HCT116 (cell line): ENCODE measurements around the gene TDRD15. TPM values are rescaled to one million over a fixed set of nuclear protein-coding genes. Genes with fewer than 3 reads are reported as not detected.

Source experiments
- ATAC-seq: fragments of 200-7000 bp; cut with Tn5 transposase; 2 replicates; pipeline ENCODE4 v1.9.1; 2020; ENCODE audit warnings: mild to moderate bottlenecking, moderate library complexity
- BruUV-seq: library from RNA; stranded (reverse); fragments of 400-500 nt; replicated peaks from 2 replicates; lab custom pipeline; 2021; lab: Mats Ljungman, UMichigan
- CTCF ChIA-PET: fragments of 300-600 bp; sonication (Branson Sonifier 250); formaldehyde crosslinking; loops from one replicate; lab custom pipeline; 2021; ENCODE audit warnings: antibody characterized with exemption; lab: Charles Lee
- POLR2A ChIA-PET: fragments of 300-600, 350-600 bp; sonication (Branson Sonifier 250); formaldehyde crosslinking; loops from one replicate; lab custom pipeline; 2021; ENCODE audit warnings: antibody characterized with exemption; lab: Charles Lee
- RAD21 ChIA-PET, 2 experiments: fragments of 300-600 bp; sonication (Branson Sonifier 250); formaldehyde crosslinking; loops; one replicate each; lab custom pipeline; 2023; ENCODE audit warnings: low total read pairs in 2 of 2; ENCODE audit not compliant: uncharacterized antibody in 2 of 2, unreplicated experiment in 2 of 2, low non-redundant PET in 1 of 2; lab: Charles Lee
- DNase-seq: peaks from one replicate; pipeline ENCODE4 v3.0.0-alpha.2; 2010; ENCODE audit warnings: low read depth, low spot score
- H2AFZ ChIP-seq: fragments of 200-600 bp; shearing (Covaris generic), sonication (generic); 2 replicates; pipeline ENCODE4 v1.6.1; 2017; ENCODE audit warnings: low read depth, mixed run types, mixed read lengths, antibody characterized with exemption, low read length; ENCODE audit not compliant: poor library complexity, severe bottlenecking
- H3K27ac ChIP-seq: 2 replicates; pipeline ENCODE4 v1.5.1; 2012; ENCODE audit warnings: low read depth, low read length
- H3K27me3 ChIP-seq: fragments of 200-600 bp; sonication (generic); 2 replicates; pipeline ENCODE4 v1.6.1; 2016; ENCODE audit warnings: mixed run types, low read length, mixed read lengths; ENCODE audit not compliant: insufficient read depth
- H3K36me3 ChIP-seq, 2 experiments: fragments of 200-500 bp in 1 of 2; fragments of 200-600 bp in 1 of 2; sonication (Bioruptor generic) in 1 of 2; sonication (generic) in 1 of 2; 2 replicates each; pipeline versions ENCODE4 v1.5.1 to v1.6.1; 2014 to 2016; ENCODE audit warnings: low read length in 2 of 2, inconsistent platforms in 1 of 2, mixed read lengths in 1 of 2, mixed run types in 1 of 2; ENCODE audit not compliant: insufficient read depth in 2 of 2, control insufficient read depth in 1 of 2
- H3K4me1 ChIP-seq, 2 experiments: fragments of 200-600 bp in 1 of 2; sonication (generic) in 1 of 2; 2 replicates each; pipeline versions ENCODE4 v1.5.1 to v1.6.1; 2012 to 2017; ENCODE audit warnings: low read length in 2 of 2, inconsistent platforms in 1 of 2, mild to moderate bottlenecking in 1 of 2, mixed read lengths in 1 of 2, mixed run types in 1 of 2, moderate library complexity in 1 of 2; ENCODE audit not compliant: insufficient read depth in 2 of 2, control insufficient read depth in 1 of 2
- H3K4me2 ChIP-seq: fragments of 200-600 bp; sonication (generic); 2 replicates; pipeline ENCODE4 v1.6.1; 2017; ENCODE audit warnings: mixed run types, low read length, mixed read lengths
- H3K4me3 ChIP-seq, 2 experiments: fragments of 200-600 bp in 1 of 2; sonication (generic) in 1 of 2; replicated peaks in 1 of 2; 2 replicates each; pipeline ENCODE4 v1.5.1; 2011 to 2016; ENCODE audit warnings: low read length in 2 of 2, control low read depth in 1 of 2, low read depth in 1 of 2, mild to moderate bottlenecking in 1 of 2, mixed read lengths in 1 of 2, mixed run types in 1 of 2
- H3K79me2 ChIP-seq: fragments of 200-600 bp; sonication (generic); 2 replicates; pipeline ENCODE4 v1.6.1; 2017; ENCODE audit warnings: mild to moderate bottlenecking, mixed run types, low read length, moderate library complexity, mixed read lengths; ENCODE audit not compliant: insufficient read depth
- H3K9ac ChIP-seq: fragments of 200-600 bp; sonication (generic); 2 replicates; pipeline ENCODE4 v1.6.1; 2016; ENCODE audit warnings: low read length, mixed read lengths
- H3K9me2 ChIP-seq: fragments of 200-600 bp; sonication (generic), shearing (Covaris generic); 2 replicates; pipeline ENCODE4 v1.6.1; 2017; ENCODE audit warnings: mixed run types, mild to moderate bottlenecking, moderate library complexity; ENCODE audit not compliant: insufficient read depth
- H3K9me3 ChIP-seq, 2 experiments: fragments of 200-500 bp in 1 of 2; fragments of 200-600 bp in 1 of 2; sonication (Bioruptor generic) in 1 of 2; sonication (generic) in 1 of 2; 2 replicates each; pipeline ENCODE4 v1.6.1; 2014 to 2017; ENCODE audit warnings: low read length in 2 of 2, mixed read lengths in 2 of 2, inconsistent platforms in 1 of 2, low read depth in 1 of 2, mild to moderate bottlenecking in 1 of 2, mixed run types in 1 of 2, moderate library complexity in 1 of 2; ENCODE audit not compliant: control insufficient read depth in 1 of 2, insufficient read depth in 1 of 2
- H4K20me1 ChIP-seq: fragments of 200-600 bp; sonication (generic), shearing (Covaris generic); 2 replicates; pipeline ENCODE4 v1.6.1; 2017; ENCODE audit warnings: mixed run types, mild to moderate bottlenecking, moderate library complexity; ENCODE audit not compliant: insufficient read depth
- CBX3 ChIP-seq: IDR thresholded peaks from 2 replicates; pipeline ENCODE4 v1.6.1; 2012; ENCODE audit warnings: low read depth
- CEBPB ChIP-seq: IDR thresholded peaks from 2 replicates; pipeline ENCODE4 v1.6.1; 2012; ENCODE audit warnings: low read depth
- EGR1 ChIP-seq: IDR thresholded peaks from 2 replicates; pipeline ENCODE4 v1.6.1; 2012; ENCODE audit warnings: low read depth
- FOSL1 ChIP-seq: IDR thresholded peaks from 2 replicates; pipeline ENCODE4 v1.6.1; 2012; ENCODE audit warnings: low read depth
- POLR2A ChIP-seq: IDR thresholded peaks from 2 replicates; pipeline ENCODE4 v1.7.0; 2011; ENCODE audit warnings: borderline replicate concordance; ENCODE audit not compliant: insufficient read depth, insufficient read length; ENCODE audit errors: extremely low read depth
- POLR2AphosphoS5 ChIP-seq: IDR thresholded peaks from 2 replicates; pipeline ENCODE4 v1.6.1; 2011; ENCODE audit warnings: mild to moderate bottlenecking, low read depth, low read length, moderate library complexity
- SIN3A ChIP-seq: IDR thresholded peaks from 2 replicates; pipeline ENCODE4 v1.6.1; 2012; ENCODE audit warnings: low read depth
- TCF7L2 ChIP-seq: IDR thresholded peaks from 2 replicates; pipeline ENCODE4 v1.7.0; 2011; ENCODE audit warnings: borderline replicate concordance, inconsistent platforms; ENCODE audit not compliant: insufficient read depth, insufficient read length; ENCODE audit errors: extremely low read depth
- ZBTB33 ChIP-seq: IDR thresholded peaks from 2 replicates; pipeline ENCODE4 v1.6.1; 2011; ENCODE audit warnings: mild to moderate bottlenecking, low read length, moderate library complexity; ENCODE audit not compliant: insufficient replicate concordance; ENCODE audit errors: extremely low read depth
- ZFX ChIP-seq: fragments of 450-650 bp; IDR thresholded peaks from 2 replicates; pipeline ENCODE4 v1.6.1; 2017
- intact Hi-C: fragments of 100-400 bp; cut with micrococcal nuclease; formaldehyde crosslinking; loops from 2 replicates; pipeline ENCODE4 v1.10.0; 2022
- total RNA-seq: library from RNA; stranded (reverse); gene quantifications from one replicate; pipeline ENCODE4 v1.2.1, GENCODE V29; 2021; ENCODE audit not compliant: unreplicated experiment
- TF ChIP-seq, protein P1 (sequence below): IDR thresholded peaks from 2 replicates; pipeline ENCODE4 v1.6.1; 2012; ENCODE audit warnings: low read depth
- TF ChIP-seq, protein P2 (sequence below), 3 experiments: fragments of 200-600 bp in 1 of 3; sonication (generic) in 1 of 3; IDR thresholded peaks in 2 of 3; conservative IDR thresholded peaks in 1 of 3; 2 replicates each; pipeline ENCODE4 v1.5.1; 2012 to 2017; ENCODE audit warnings: low read depth in 2 of 3, low read length in 2 of 3, antibody characterized with exemption in 1 of 3, borderline replicate concordance in 1 of 3, control low read depth in 1 of 3, mild to moderate bottlenecking in 1 of 3, mixed read lengths in 1 of 3, mixed run types in 1 of 3, moderate library complexity in 1 of 3; ENCODE audit not compliant: insufficient read depth in 1 of 3
- TF ChIP-seq, protein P3 (sequence below): IDR thresholded peaks from 2 replicates; pipeline ENCODE4 v1.6.1; 2012

TDRD15 gene
- total RNA-seq, 1 experiment from 2014 or later, result not detected

DNA sequence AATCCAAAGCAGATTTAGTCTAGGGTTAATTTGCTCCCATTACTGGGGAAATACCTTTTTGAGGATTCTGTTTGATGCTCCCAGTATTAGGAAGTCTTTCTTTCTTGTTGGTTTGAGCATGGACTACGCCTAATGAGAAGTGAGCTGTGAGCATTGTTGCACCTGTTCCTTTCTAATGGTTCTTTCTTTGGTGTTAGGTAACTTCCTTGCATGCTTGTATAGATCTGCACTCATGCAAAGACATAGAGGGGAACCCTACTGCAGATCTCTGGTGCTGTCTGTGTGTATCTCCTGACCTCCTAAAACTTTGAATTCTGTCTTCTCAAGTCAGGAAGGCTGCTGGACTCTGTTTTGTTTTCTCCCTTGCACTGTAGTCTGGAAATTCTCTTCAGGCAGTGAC, 12.8 kb upstream of the TDRD15 start:
- H3K9ac ChIP-seq, result no peak overlapping the region
- ATAC-seq (no peak), DNase-seq (no peak)
- CTCF ChIA-PET, result no interaction called here
- no peaks in the 10 kb centered on the region for H3K9me2 ChIP-seq
- no peaks in the 10 kb centered on the region for H3K9me3 ChIP-seq
- no peaks in the 10 kb centered on the region for H3K79me2 ChIP-seq
- no peak overlapping the region for H3K4me2 ChIP-seq
- POLR2A ChIA-PET, result no interaction called here
- no peaks in the 10 kb centered on the region for H3K36me3 ChIP-seq
- no peaks in the 10 kb centered on the region for H3K4me1 ChIP-seq
- intact Hi-C loops, result no loop called here
- H2AFZ ChIP-seq, result no peak overlapping the region
- no TSS peak for BruUV-seq
- H3K27me3 ChIP-seq, result peaks cover 14% of the 10 kb centered on the region
- RAD21 ChIA-PET, result no interaction called here
- no peak overlapping the region for H3K27ac ChIP-seq
- H4K20me1 ChIP-seq, result no peaks in the 10 kb centered on the region
- no peak overlapping the region for H3K4me3 ChIP-seq
- TF ChIP-seq, protein P1, sequence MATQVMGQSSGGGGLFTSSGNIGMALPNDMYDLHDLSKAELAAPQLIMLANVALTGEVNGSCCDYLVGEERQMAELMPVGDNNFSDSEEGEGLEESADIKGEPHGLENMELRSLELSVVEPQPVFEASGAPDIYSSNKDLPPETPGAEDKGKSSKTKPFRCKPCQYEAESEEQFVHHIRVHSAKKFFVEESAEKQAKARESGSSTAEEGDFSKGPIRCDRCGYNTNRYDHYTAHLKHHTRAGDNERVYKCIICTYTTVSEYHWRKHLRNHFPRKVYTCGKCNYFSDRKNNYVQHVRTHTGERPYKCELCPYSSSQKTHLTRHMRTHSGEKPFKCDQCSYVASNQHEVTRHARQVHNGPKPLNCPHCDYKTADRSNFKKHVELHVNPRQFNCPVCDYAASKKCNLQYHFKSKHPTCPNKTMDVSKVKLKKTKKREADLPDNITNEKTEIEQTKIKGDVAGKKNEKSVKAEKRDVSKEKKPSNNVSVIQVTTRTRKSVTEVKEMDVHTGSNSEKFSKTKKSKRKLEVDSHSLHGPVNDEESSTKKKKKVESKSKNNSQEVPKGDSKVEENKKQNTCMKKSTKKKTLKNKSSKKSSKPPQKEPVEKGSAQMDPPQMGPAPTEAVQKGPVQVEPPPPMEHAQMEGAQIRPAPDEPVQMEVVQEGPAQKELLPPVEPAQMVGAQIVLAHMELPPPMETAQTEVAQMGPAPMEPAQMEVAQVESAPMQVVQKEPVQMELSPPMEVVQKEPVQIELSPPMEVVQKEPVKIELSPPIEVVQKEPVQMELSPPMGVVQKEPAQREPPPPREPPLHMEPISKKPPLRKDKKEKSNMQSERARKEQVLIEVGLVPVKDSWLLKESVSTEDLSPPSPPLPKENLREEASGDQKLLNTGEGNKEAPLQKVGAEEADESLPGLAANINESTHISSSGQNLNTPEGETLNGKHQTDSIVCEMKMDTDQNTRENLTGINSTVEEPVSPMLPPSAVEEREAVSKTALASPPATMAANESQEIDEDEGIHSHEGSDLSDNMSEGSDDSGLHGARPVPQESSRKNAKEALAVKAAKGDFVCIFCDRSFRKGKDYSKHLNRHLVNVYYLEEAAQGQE, result no peak
- TF ChIP-seq FOSL1 (no peak), ZFX (no peak)
- TF ChIP-seq, all 23 proteins: peak for 0

GRCh38 chr2:21117688-21118087, 6.1 kb upstream of the TDRD15 start:
- no peak overlapping the region for H3K27ac ChIP-seq
- H3K9ac ChIP-seq, result no peak overlapping the region
- TF ChIP-seq CBX3, result no peak
- TF ChIP-seq, protein P2, sequence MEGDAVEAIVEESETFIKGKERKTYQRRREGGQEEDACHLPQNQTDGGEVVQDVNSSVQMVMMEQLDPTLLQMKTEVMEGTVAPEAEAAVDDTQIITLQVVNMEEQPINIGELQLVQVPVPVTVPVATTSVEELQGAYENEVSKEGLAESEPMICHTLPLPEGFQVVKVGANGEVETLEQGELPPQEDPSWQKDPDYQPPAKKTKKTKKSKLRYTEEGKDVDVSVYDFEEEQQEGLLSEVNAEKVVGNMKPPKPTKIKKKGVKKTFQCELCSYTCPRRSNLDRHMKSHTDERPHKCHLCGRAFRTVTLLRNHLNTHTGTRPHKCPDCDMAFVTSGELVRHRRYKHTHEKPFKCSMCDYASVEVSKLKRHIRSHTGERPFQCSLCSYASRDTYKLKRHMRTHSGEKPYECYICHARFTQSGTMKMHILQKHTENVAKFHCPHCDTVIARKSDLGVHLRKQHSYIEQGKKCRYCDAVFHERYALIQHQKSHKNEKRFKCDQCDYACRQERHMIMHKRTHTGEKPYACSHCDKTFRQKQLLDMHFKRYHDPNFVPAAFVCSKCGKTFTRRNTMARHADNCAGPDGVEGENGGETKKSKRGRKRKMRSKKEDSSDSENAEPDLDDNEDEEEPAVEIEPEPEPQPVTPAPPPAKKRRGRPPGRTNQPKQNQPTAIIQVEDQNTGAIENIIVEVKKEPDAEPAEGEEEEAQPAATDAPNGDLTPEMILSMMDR (IDR thresholded peaks at IDR 0.05 in 2 of 3, conservative IDR thresholded peaks at IDR 0.05 in 1 of 3; ENCODE audit: borderline replicate concordance in 1 of 3, insufficient read depth in 1 of 3, low read depth in 2 of 3, low read length in 2 of 3), result no peak
- TF ChIP-seq POLR2AphosphoS5, result no peak
- TF ChIP-seq TCF7L2, result no peak
- no peak for TF ChIP-seq SIN3A
- TF ChIP-seq ZFX, result no peak
- TF ChIP-seq, protein P3, sequence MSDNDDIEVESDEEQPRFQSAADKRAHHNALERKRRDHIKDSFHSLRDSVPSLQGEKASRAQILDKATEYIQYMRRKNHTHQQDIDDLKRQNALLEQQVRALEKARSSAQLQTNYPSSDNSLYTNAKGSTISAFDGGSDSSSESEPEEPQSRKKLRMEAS, result no peak
- no peak for TF ChIP-seq EGR1
- TF ChIP-seq CEBPB, result no peak
- no peak for TF ChIP-seq POLR2A
- TF ChIP-seq ZBTB33, result no peak

More at GRCh38 chr2:21117688-21118087, 6.1 kb upstream of the TDRD15 start:
- Histone ChIP-seq H3K36me3 (no peaks in the 10 kb centered on the region), H4K20me1 (no peaks in the 10 kb centered on the region), H3K79me2 (no peaks in the 10 kb centered on the region), H3K4me3 (no peak overlapping the region), H3K4me1 (no peaks in the 10 kb centered on the region), H3K9me2 (no peaks in the 10 kb centered on the region), H3K4me2 (no peak overlapping the region), H3K9me3 (no peaks in the 10 kb centered on the region), H3K27me3 (peaks cover 11% of the 10 kb centered on the region), H2AFZ (no peak overlapping the region)
- no peak for ATAC-seq
- no TSS peak for BruUV-seq
- RAD21 ChIA-PET, result no interaction called here
- CTCF ChIA-PET, result interaction anchor here (0.6 to 3.5 kb wide), 4 partner anchors 15 to 456 kb away, joined by 3 to 17 read pairs (median 4); no protein-coding TSS in a partner anchor
- POLR2A ChIA-PET, result no interaction called here
- intact Hi-C loops, result loop anchor here (1.0 kb wide), 2 partner anchors 74 to 456 kb away; no protein-coding TSS in a partner anchor
- DNase-seq, result no peak
